Measurements from ENCODE around the gene CHPF2. TPM values are rescaled to one million over a fixed set of nuclear protein-coding genes. Genes with fewer than 3 reads are reported as not detected.

Gene CHPF2
- total RNA-seq, 4 donors from 2014 or later = 22.3 to 44.9 (median 34.0) TPM

- ATAC-seq (ENCODE audit: low FRiP score) = peak; percentile 72
- DNase-seq (ENCODE audit: low spot score) = no peak
- TF ChIP-seq CTCF (IDR thresholded peaks at IDR 0.05) = no peak
These were observed 24.2 kb downstream of the CHPF2 start for GRCh38 chr7:151256410-151257045.

- TF ChIP-seq CTCF (IDR thresholded peaks at IDR 0.05) = no peak
- ATAC-seq (ENCODE audit: low FRiP score) (no peak), DNase-seq (ENCODE audit: low spot score) (no peak)
These were observed 25.7 kb downstream of the CHPF2 start for GRCh38 chr7:151257990-151258389.

GRCh38 chr7:151260471-151260870 lies 28.2 kb downstream of the CHPF2 start:
- no peak for TF ChIP-seq CTCF (IDR thresholded peaks at IDR 0.05)
- DNase-seq (ENCODE audit: low spot score) (no peak), ATAC-seq (ENCODE audit: low FRiP score) (no peak)

- no peak for ATAC-seq (ENCODE audit: low FRiP score)
- no peak for DNase-seq (ENCODE audit: low spot score)
- no peak for TF ChIP-seq CTCF (IDR thresholded peaks at IDR 0.05)
These were observed 28.6 kb downstream of the CHPF2 start for GRCh38 chr7:151260883-151261282.

GRCh38 chr7:151261529-151261928 lies 29.2 kb downstream of the CHPF2 start:
- DNase-seq (ENCODE audit: low spot score) (no peak), ATAC-seq (ENCODE audit: low FRiP score) (no peak)
- no peak for TF ChIP-seq CTCF (IDR thresholded peaks at IDR 0.05)

- ATAC-seq (ENCODE audit: low FRiP score) (no peak), DNase-seq (ENCODE audit: low spot score) (no peak)
- TF ChIP-seq CTCF (IDR thresholded peaks at IDR 0.05) = no peak
These were observed 32.3 kb downstream of the CHPF2 start for GRCh38 chr7:151264615-151265014.

GRCh38 chr7:151265351-151265931 lies 33.2 kb downstream of the CHPF2 start:
- DNase-seq (ENCODE audit: low spot score) = no peak
- no peak for ATAC-seq (ENCODE audit: low FRiP score)
- no peak for TF ChIP-seq CTCF (IDR thresholded peaks at IDR 0.05)
